ENCODE measurements around the gene PAEP. TPM values are rescaled to one million over a fixed set of nuclear protein-coding genes. Genes with fewer than 3 reads are reported as not detected.

PAEP gene
- total RNA-seq, 2 donors from 2014 or later: not detected

- no peaks in the 10 kb centered on the region for H3K4me1 ChIP-seq
- TF ChIP-seq CTCF (IDR thresholded peaks at IDR 0.05): no peak
- DNase-seq (ENCODE audit: low spot score): peak; percentile 36
- H3K9me3 ChIP-seq: no peaks in the 10 kb centered on the region
- no peaks in the 10 kb centered on the region for H3K27me3 ChIP-seq
- H3K27ac ChIP-seq: no peak overlapping the region
- H3K36me3 ChIP-seq: no peaks in the 10 kb centered on the region
- H3K4me3 ChIP-seq: no peak overlapping the region
Measured at GRCh38 chr9:135583688-135584011, 22.1 kb downstream of the PAEP start.

- no peaks in the 10 kb centered on the region for H3K4me1 ChIP-seq
- H3K27me3 ChIP-seq: no peaks in the 10 kb centered on the region
- H3K36me3 ChIP-seq: no peaks in the 10 kb centered on the region
- H3K4me3 ChIP-seq: no peak overlapping the region
- no peak overlapping the region for H3K27ac ChIP-seq
- no peaks in the 10 kb centered on the region for H3K9me3 ChIP-seq
- peak; percentile 38 for DNase-seq (ENCODE audit: low spot score)
- TF ChIP-seq CTCF (IDR thresholded peaks at IDR 0.05): no peak
Measured at GRCh38 chr9:135584371-135584770, 22.8 kb downstream of the PAEP start.

GRCh38 chr9:135584934-135585333 lies 23.4 kb downstream of the PAEP start:
- Histone ChIP-seq H3K27me3 (no peaks in the 10 kb centered on the region), H3K36me3 (no peaks in the 10 kb centered on the region), H3K27ac (no peak overlapping the region), H3K4me3 (no peak overlapping the region), H3K4me1 (no peaks in the 10 kb centered on the region), H3K9me3 (no peaks in the 10 kb centered on the region)
- TF ChIP-seq CTCF (IDR thresholded peaks at IDR 0.05): no peak
- DNase-seq (ENCODE audit: low spot score): peak; percentile 40

GRCh38 chr9:135586601-135587109 lies 25.1 kb downstream of the PAEP start:
- TF ChIP-seq CTCF (IDR thresholded peaks at IDR 0.05): no peak
- Histone ChIP-seq H3K27me3 (no peaks in the 10 kb centered on the region), H3K4me1 (no peaks in the 10 kb centered on the region), H3K9me3 (no peaks in the 10 kb centered on the region), H3K27ac (no peak overlapping the region), H3K4me3 (no peak overlapping the region), H3K36me3 (no peaks in the 10 kb centered on the region)
- DNase-seq (ENCODE audit: low spot score): no peak

- no peak for TF ChIP-seq CTCF (IDR thresholded peaks at IDR 0.05)
- Histone ChIP-seq H3K4me3 (no peak overlapping the region), H3K4me1 (no peaks in the 10 kb centered on the region), H3K9me3 (no peaks in the 10 kb centered on the region), H3K27ac (no peak overlapping the region), H3K27me3 (no peaks in the 10 kb centered on the region), H3K36me3 (no peaks in the 10 kb centered on the region)
- no peak for DNase-seq (ENCODE audit: low spot score)
Measured at GRCh38 chr9:135587658-135588057, 26.1 kb downstream of the PAEP start.

- TF ChIP-seq CTCF (IDR thresholded peaks at IDR 0.05): no peak
- Histone ChIP-seq H3K4me3 (no peak overlapping the region), H3K27ac (no peak overlapping the region), H3K36me3 (no peaks in the 10 kb centered on the region), H3K27me3 (no peaks in the 10 kb centered on the region), H3K9me3 (no peaks in the 10 kb centered on the region), H3K4me1 (no peaks in the 10 kb centered on the region)
- peak; percentile 34 for DNase-seq (ENCODE audit: low spot score)
Measured at GRCh38 chr9:135588371-135588770, 26.8 kb downstream of the PAEP start.
